ENCODE measurements around the gene HPS6.

The HPS6 gene

GRCh38 chr10:102069071-102069470 lies 3.9 kb downstream of the HPS6 start:
- no peak for FAIRE-seq

- FAIRE-seq: no peak
These were observed 7.8 kb downstream of the HPS6 start for GRCh38 chr10:102072673-102073527.

- no peak for FAIRE-seq
These were observed 18.4 kb downstream of the HPS6 start for GRCh38 chr10:102083541-102083940.

GRCh38 chr10:102085336-102085735 lies 20.2 kb downstream of the HPS6 start:
- FAIRE-seq: no peak

GRCh38 chr10:102086196-102086595 lies 21.0 kb downstream of the HPS6 start:
- FAIRE-seq: no peak

GRCh38 chr10:102090772-102091171 lies 25.6 kb downstream of the HPS6 start:
- FAIRE-seq: no peak

- no peak for FAIRE-seq
These were observed 31.3 kb downstream of the HPS6 start for GRCh38 chr10:102096449-102096848.

- FAIRE-seq: no peak
These were observed 36.0 kb downstream of the HPS6 start for GRCh38 chr10:102101152-102101551.

- FAIRE-seq: no peak
These were observed 37.3 kb downstream of the HPS6 start for GRCh38 chr10:102102421-102102820.

- FAIRE-seq: no peak
These were observed 41.8 kb downstream of the HPS6 start for GRCh38 chr10:102106998-102107397.

- no peak for FAIRE-seq
These were observed 44.3 kb downstream of the HPS6 start for GRCh38 chr10:102109166-102110116.

GRCh38 chr10:102111276-102111675 lies 46.1 kb downstream of the HPS6 start:
- FAIRE-seq: no peak

GRCh38 chr10:102112210-102112817 lies 47.2 kb downstream of the HPS6 start:
- FAIRE-seq: no peak

- FAIRE-seq: no peak
These were observed 48.3 kb downstream of the HPS6 start for GRCh38 chr10:102113261-102113955.

- no peak for FAIRE-seq
These were observed 49.1 kb downstream of the HPS6 start for GRCh38 chr10:102113956-102114857.

- no peak for FAIRE-seq
These were observed 49.9 kb downstream of the HPS6 start for GRCh38 chr10:102114861-102115618.

GRCh38 chr10:102115775-102116174 lies 50.6 kb downstream of the HPS6 start:
- no peak for FAIRE-seq

- FAIRE-seq: no peak
These were observed 51.5 kb downstream of the HPS6 start for GRCh38 chr10:102116656-102117055.

All from colon (tissue), 2 donors.